CD4-positive, alpha-beta T cell treated with Interferon alpha-2 for 1 hour (primary cell): Measurements from ENCODE around the gene TENT4B.
A peak's percentile ranks its signal among the peaks of the same experiment; 100 is the strongest.
"Not testable (repeated sequence)": the region's sequence is repeated elsewhere in the genome, so short reads cannot be mapped to it uniquely, and the experiment has no call there.

Experiments
- DNase-seq, 2 donors: peaks; one replicate each; pipeline ENCODE4 v3.0.0-alpha.2; 2020 to 2022

Gene TENT4B

DNA sequence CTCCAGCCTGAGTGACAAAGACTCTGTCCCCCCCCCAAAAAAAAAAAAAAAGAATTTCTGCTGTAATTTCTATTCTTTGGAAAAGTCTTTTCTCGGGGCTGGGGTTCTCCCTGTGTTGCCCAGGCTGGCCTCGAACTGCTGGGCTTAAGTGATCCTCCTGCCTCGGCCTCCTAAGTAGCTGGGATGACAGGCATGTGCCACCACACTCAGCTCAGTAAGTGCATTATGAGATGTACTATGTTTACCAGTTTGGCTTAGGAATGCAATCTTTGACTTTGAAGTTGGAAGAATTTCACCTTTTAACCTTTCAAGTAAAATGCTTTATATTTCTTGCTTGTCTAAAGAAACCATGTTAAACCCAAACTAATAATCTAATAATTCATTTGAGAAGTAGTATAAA is 85.2 kb downstream of the TENT4B start:
- no peak for DNase-seq

DNA sequence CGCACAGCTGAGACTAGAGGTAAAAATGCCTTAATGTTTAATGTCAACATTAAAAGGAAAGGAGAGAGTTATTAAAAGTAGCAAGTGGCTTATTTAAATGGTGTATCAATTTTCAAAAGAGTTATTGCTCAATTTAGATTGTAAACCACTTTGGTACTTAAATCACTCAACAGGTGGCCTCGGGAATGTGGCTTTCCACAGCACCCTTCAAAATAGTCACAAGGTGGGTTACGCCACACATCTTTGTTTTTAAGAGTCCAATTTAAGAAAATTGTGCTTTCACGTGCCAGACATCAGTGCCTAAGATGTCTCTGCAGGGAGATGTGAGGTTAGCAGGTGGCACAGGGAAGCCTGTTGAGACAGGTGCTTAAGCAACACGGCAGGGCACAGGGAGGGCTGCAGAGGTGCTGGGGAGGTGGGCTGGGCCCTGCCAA is 85.8 kb downstream of the TENT4B start:
- DNase-seq = no peak

DNA sequence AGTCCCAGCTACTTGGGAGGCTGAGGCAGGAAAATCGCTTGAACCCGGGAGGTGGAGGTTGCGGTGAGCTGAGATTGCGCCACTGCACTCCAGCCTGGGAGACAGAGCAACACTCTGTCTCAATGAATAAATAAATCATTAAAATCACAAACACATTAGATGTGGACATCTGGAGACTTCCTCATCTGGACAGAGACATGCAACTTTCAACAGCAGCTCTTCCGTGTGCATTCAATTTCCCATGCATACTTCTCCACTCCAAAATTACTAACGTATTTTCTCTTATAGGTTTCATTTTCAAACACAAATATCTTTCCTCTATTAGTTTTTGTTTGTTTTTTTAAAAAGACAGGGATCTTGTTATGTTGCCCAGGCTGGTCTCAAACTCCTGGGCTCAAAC is 89.9 kb downstream of the TENT4B start:
- not testable (repeated sequence) for DNase-seq

DNA sequence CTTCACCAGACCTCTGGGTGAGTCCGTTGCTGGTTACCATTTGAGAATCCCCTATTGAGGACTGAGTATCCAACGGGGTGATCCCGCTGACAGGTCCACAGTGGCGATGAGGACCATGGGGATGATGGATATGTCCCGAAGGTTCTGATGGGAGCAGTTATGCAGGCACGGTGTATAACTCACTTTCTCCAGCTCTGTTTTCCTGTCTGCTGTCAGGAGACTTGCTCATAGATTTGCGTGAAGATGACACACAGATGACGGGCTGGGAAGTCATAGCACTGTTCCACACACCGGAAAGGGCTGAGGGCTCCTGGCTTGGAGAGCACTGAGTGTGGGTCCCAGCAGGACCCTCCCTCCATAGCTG is 91.0 kb downstream of the TENT4B start:
- DNase-seq = no peak

DNA sequence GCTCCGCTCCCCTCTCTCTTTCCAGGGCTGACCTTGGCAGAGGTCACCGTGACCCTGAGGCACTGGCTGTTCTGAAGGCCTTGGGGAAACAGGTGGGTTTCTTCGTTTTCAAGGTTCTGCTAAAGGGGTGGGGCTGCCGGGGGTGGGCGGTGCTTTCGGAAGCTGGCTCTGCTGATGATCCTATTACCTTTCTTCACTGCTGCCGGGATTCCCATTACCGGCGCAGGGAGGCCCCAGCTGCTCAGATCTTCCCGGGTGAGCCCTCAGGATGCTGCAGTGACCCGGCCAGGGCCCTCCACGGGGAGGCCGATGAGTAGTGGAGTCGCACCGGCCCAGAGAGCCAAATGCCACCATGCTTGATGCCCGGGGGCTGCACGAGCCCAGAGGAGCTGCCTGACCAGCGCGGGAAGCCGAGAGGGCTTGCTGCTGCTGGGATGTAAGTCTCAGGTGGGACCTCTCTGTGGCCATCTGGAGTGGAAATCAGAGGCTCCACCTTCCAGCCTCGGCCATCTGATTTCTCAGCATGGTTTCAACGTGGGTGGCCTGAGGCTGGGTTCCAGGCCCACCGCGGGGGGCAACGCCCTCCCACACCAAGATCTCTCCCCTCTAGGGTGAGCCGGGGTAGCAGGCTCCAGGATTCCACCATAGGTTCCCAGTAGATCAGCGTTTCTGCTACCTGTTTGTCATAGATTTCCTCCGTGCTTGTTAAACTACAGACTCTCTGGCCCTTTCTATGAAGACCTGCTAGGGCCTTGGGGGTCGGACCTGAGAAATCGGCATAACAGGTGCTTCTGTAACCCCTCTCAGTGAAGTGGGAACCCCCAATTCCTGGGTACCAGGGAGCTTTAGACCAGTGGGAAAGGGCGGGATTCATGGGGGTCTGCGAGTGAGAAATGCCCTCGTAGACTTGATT is 91.7 kb downstream of the TENT4B start:
- no peak for DNase-seq

DNA sequence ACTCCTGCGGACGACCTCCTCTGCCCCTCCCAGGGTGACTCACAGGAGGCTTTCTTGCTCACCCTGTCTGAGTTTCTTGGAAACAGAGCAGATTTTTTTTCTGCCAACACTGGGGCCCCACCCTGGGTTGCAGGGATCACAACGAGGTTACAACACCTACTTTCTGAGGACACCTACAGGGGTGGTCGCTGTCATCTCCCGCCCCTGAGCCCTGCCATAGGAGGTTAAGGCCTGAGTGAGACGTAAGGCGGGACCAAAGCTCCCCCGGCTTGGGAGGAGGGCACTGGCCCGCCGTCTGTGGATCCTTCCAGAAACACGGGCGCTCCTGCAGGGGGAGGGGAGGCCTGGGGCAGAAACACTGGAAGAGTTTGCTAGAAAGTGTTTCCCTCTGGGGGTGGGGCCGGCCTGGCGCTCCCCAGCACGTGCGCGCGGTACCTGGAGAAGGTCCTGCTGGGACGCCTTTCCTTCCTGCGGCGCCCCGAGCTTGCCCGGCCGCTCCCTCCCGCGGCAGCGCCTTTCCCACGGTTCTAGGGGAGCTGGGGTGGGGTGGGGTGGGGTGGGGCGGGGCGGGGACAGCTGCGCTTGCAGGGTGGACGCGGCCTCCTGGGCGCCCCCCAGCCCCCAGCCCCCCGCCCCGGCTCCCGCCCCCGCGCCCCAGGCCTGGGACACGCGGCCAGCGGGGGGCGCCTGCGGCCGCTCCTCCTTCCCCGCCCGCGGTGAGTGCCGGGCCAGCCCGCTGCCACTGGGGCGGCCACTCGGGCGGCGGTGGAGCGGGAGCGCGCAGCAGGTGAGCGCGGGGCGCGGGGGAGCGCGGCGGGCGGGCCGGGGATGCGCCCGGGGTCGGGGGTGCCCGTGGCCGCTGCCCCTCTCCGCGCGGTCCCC is 92.6 kb downstream of the TENT4B start:
- DNase-seq = peak; percentile 46 to 52

DNA sequence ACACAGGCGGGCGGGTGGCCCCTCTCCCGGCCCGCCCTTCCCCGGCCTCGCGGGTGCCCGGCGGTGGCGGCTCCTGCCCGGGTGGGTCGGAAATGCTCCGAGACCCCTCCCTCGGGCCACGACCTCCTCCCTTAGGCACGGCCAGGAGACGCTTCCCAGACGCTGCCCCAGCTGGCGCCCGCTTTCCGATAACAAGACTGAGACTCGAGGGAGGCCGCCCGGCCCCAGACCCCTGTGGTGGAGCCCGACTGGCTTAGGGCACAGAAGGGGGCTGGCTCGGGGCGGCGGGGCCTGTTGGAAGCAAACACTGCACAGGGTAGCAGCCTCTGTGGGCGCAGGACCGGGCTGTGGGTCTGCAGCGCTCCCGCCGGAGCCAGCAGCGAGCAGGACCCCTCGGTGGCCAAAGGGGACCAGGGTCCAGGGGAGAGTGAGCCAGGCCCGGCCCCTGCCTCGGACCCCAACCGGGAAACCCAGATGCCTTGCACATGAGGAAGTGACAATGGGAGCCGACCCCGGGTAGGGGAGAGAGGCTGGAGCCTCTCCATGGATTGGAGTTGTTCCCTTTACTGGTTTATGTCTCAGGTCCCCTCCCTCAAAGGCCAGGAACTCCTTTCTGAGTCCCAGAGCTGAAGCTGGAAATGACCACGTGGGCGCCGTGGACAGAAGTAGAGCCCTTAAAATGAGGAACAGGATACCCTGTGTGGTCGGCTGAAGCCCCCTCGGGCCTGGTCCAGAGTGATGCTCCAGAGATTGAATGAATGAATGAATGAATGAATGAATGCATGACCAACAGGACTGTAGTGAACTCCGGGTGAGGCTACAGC is 93.4 kb downstream of the TENT4B start:
- no peak for DNase-seq

DNA sequence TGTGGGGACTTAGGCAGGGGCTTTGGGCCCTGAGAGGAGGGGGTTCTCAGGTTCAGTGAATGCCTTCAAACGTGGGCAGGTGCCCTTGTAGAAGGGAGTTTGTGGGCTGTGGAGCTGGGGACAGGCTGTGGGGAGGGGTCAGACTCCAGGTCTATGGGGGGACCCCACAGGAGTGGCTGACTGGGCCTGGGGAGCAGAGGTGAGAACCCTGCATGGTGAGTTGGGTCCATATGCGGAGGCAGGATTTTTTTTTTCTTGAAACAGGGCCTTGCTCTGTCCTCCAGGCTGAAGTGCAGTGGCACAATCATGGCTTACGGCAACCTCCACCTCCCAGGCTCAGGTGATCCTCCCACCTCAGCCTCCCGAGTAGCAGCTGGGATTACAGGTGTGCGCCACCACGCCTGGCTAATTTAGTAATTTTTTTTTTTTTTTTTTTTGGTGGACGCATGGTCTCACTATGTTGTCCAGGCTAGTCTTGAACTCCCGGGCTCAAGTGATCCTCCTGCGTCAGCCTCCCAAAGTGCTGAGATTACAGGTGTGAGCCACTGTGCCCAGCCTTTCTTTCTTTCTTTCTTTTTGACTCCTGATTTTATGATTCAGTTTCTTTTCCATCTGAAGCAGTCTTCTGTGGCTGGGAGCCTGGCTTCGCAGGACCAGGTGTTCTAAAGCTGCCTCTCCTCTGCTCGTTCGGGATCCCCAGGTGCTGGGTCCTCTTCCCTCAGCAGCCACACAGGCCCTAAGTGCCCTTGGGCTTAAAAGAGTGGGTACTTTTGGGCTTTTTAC is 94.2 kb downstream of the TENT4B start:
- no peak for DNase-seq

DNA sequence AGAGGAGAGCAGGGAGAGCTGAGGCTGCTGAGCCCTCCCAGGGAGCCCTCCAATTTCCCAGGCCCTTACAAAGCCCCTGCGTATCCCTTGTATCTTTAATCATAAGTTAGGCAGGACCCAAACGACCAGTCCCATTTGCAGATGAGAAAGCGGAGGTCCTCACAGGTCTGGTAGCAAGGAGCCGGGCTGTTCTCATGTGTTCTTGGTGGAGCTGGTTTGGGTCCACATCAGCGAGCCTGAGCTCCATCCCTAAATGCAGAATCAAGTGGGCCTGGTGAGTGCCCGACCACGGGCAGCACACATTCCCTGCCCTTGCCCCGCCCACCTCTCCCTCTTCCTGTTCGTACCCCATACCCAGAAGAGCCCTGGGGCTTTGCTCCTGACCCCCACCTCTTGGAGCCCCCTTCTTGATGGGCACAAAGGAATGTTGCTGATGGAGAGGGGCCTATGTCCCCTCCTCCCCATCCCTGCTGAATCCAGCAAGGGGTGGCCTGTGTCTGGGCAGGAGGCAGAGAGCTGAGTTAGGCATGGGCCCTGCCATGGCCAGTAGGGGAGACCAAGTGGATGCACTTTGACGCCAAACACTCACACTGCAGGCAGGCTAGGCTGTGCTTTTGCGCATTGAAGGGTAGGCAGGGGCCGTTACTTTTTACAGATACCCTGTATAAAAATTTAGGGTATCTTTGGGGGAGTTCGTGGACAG is 95.0 kb downstream of the TENT4B start:
- no peak for DNase-seq

DNA sequence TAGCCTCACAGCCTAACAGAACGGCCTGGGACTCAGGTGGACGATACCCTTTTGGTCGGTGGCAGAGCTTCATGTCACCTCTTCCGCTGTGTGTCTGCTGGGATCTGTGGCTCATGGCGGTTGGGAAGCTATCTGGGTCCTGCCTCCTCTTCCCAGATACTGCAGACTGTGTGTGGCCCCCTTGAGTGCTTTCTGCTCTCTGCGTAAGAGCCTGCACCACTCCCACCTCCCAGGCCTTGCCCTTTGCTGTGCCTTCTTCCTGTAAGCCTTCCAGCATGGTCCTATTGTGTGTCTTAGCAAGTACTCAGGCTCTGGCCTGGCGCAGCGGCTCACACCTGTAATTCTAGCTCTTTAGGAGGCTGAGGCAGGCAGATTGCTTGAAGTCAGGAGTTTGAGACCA is 95.7 kb downstream of the TENT4B start:
- DNase-seq = no peak

DNA sequence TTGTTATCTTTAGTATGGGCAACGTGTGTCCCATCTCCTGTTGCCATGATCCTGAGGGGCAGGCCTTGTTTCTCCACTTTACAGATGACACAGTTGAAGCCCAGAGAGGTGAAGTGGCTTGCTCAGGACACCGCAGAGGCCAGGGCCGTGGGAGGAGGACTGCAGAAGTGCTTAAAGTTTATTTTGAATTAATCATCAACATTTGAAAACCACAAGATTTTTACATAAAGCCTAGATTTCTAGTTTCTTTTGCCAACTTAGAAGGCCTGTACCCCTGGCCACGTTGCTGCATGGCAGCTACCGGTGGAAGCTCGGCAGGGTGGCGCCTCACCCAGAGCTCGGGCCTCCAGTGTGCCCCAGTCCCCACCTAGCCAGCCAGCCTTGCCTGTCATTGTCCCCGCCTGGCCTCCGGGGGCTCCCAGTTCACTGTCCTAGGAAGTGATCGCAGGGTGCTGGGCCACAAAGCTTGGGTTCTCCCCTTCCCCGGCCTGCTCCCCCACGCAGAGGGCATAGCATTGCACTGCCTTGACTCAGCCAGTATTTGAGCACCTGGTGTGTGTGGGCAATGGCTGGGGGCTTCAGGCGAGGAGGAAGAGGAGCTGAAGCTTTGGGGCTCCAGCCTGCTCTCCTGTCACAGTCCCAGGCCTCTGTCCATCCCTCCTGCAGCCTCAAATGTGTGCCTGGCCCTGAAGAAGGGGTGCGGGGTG is 98.4 kb downstream of the TENT4B start:
- DNase-seq = no peak

DNA sequence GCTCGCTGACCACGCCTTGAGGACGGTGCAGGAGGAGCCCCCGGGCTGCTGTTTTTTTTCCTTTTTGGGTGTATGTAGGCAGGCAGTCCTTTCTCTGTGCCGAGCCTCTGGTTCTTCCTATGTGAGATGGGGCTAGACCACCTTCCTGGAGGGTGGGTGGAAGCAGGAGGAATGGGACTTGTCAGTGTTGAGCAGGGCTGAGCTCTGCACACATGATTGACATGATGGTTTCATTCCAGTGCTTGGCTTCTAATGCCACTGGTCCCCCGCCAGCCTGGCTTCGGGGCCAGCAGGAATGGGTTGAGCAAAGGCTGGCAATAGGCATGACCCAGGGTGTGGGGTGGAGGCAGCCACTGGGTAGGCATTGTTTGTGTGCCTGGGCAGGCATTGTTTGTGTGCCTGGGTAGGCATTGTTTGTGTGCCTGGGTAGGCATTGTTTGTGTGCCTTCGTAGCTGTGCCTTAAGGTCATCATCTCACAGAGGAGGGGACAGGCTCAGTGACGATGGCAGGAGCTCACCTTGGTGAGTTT is 99.0 kb downstream of the TENT4B start:
- DNase-seq = no peak

DNA sequence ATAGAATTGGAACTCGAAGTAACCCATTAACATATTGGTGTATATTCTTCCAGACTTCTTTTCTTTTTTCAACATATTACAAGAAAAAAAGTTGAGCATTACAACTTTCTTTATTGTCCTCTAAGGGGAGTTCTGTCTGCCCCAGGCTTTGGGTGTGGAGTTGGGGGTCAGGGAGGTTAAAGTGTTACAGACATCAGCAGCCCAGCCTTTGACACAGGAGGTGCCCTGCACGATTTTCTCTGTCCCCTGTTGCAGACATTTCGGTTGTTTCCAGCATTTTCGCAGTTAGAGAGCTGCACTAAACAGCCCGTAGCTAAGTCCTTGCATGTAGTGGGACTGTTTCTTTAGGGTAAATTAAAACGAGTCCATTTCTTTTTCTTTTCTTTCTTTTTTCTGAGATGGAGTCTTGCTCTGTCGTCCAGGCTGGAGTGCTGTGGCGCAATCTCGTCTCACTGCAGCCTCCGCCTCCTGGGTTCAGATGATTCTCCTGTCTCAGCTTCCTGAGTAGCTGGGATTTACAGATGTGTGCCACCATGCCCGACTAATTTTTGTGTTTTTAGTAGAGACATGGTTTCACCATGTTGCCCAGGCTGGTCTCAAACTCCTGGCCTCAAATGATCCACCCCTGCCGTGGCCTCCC is 99.9 kb downstream of the TENT4B start:
- no peak for DNase-seq

DNA sequence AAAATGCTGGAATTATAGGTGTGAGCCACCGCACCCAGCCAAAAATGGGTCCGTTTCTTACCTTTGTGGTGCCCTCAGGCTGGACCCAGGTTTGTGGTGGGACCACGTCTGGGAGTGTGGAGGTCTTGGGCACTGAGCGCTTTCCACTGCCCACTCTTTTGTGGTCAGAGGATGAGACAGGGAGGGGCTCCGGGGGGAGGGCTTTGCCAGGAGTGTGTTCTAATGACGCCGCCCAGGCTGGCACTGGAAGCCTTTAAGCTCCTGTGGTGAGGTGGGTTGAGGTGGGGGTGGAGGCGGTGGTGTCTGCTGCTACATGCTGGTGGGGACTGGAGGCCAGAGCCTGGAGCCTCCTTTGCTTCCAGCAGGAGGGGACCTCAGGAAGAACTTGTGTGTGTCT is 100.4 kb downstream of the TENT4B start:
- DNase-seq = no peak

DNA sequence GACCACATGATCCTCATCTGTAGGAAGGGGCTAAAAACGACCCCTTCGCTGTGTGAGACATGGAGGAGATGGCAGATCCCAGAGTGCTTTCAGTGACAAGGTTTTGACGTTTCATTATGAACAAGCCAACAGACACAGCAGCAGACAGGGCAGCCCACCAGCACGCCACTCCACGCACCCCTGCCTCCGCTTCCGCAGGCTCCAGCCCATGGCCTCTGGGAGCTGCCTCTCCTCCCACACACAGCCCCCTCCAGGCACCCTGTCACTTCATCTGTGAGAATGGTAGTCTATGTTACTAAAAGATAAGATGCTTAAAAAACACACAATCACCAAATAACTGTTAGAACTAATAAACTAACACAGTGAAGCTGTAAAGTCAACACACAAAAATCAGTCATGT is 101.0 kb downstream of the TENT4B start:
- no peak for DNase-seq

DNA sequence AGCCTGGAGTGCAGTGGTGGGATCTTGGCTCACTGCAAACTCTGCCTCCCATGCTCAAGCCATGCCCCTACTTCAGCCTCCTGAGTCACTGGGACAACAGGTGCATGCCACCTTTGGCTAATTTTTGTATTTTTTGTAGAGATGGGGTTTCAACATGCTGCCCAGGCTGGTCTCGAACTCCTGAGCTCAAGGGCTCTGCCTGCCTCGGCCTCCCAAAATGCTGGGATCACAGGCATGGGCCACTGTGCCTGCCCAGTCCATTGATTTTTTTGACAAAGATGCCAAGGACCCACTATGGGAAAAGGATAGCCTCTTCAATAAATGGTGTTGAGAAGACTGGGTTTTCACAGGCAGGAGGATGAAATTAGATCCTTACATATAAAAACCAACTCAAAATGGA is 102.4 kb downstream of the TENT4B start:
- no peak for DNase-seq

DNA sequence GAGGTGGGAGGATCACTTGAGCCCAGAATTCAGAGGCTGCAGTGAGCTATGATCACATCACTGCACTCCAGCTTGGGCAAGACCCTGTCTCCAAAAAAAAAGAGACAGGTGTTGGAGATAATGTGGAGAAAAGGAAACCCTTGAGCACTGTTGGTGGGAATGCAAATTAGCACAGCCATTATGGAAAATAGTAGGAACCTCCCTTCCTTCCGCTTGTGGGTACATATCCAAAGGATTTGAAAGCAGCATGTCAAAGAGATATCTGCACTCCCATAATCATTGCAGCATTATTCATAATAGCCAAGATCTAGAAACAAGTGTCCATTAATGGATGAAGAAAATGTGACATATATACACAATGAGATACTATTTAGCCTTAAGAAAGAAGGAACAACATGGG is 103.5 kb downstream of the TENT4B start:
- DNase-seq = no peak

DNA sequence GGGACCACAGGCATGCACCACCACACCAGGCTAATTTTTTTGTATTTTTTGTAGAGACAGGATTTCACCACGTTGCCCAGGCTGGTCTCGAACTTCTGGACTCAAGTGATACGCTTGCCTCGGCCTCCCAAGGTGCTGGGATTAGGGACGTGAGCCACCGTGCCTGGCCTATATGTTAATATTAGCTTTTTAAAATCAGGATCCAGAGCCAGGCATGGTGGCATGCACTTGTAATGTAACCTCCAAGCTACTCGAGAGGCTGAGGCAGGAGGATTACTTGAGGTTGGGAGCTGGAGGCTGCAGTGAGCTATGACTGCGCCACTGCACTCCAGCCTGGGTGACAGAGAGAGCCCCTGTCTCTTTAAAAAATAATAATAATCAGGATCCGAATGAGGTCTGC is 104.8 kb downstream of the TENT4B start:
- DNase-seq = no peak

DNA sequence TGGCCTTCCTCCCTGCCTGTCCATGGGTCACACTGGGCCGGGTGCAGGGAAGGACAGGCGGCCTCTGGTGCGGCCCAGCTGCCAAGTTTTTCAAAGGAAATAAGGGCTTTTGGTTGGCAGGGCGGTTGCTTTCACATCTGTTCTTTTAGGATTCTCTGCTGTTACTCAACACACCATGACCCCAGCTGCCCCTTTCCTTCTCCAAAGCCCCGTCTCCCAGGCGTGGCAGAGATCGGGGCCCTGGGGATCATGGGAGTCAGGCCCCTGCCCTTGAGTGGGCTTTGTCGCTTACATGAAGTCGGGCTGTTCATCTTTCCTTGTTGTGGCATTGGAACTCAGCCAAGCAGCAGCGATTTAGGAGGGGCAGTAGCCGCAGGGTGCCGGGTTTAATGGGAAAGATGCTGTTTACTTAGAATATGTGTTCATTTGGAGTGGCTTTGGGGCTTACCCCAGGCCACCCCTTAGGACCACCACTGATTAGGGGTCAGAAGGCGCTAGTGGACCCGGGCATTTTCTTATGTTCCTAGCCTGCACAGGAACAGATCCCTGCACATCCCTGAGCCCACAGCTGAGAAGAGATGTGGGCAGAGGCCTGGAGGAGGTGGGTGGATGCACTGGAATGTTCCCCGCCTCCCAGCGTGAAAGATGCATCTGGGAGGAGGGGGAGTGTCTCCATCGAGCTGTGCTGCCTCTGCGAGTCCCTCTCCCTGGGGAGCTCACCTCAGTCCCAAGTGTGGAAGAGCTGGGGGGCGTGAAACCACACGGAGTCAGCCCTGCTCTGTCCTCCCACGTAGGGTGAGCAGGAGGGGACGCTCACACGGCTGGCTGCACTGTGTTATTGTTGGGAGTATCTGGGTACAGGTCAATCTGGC is 106.5 kb downstream of the TENT4B start:
- no peak for DNase-seq
